ENCODE results near the gene STK17B.
A peak's percentile ranks its signal among the peaks of the same experiment; 100 is the strongest.

The STK17B gene

GRCh38 chr2:196165016-196165415 lies 6.4 kb downstream of the STK17B start:
- H3K27ac ChIP-seq (ENCODE audit: low read depth, low read length) = no peak overlapping the region
- H3K4me2 ChIP-seq (ENCODE audit: low read length) = no peak overlapping the region
- H3K18ac ChIP-seq (ENCODE audit: low read length) = peak overlapping the region; percentile 75
- H3K23ac ChIP-seq (ENCODE audit: low read length) = no peak overlapping the region
- H2AK5ac ChIP-seq (ENCODE audit: low read length) = no peak overlapping the region
- H3K4me3 ChIP-seq (ENCODE audit: low read length) = no peak overlapping the region
- H3K56ac ChIP-seq (ENCODE audit: low read length) = no peak overlapping the region
- H4K5ac ChIP-seq (ENCODE audit: low read length) = no peak overlapping the region
- no peak overlapping the region for H2BK120ac ChIP-seq (ENCODE audit: low read depth, low read length)
- no peak for DNase-seq
- H3K9ac ChIP-seq (ENCODE audit: low read length) = no peak overlapping the region
- no peaks in the 10 kb centered on the region for H3K36me3 ChIP-seq (ENCODE audit: control insufficient read depth, insufficient read depth, low read length)
- H3K4me1 ChIP-seq (ENCODE audit: control insufficient read depth, low read depth, low read length) = peaks cover 2% of the 10 kb centered on the region
- peaks cover 11% of the 10 kb centered on the region for H3K79me1 ChIP-seq (ENCODE audit: low read length)
- H2BK5ac ChIP-seq (ENCODE audit: low read length) = no peak overlapping the region
- H4K8ac ChIP-seq (ENCODE audit: low read depth, low read length) = no peak overlapping the region
- no peak overlapping the region for H2BK15ac ChIP-seq (replicated peaks; ENCODE audit: low read depth)
- no peaks in the 10 kb centered on the region for H3K27me3 ChIP-seq (ENCODE audit: insufficient read depth, low read length, poor library complexity)
- peaks cover 21% of the 10 kb centered on the region for H3K79me2 ChIP-seq (ENCODE audit: control insufficient read depth, insufficient read depth, low read length)
- H3K4ac ChIP-seq (ENCODE audit: low read depth, low read length) = no peak overlapping the region
- no CpG with 5 or more reads among the region's 4 CpGs for WGBS (ENCODE audit: extremely low coverage, insufficient coverage, low lambda C conversion rate)

- peaks cover 2% of the 10 kb centered on the region for H3K4me1 ChIP-seq (ENCODE audit: control insufficient read depth, low read depth, low read length)
- H3K9ac ChIP-seq (ENCODE audit: low read length) = no peak overlapping the region
- peaks cover 21% of the 10 kb centered on the region for H3K79me2 ChIP-seq (ENCODE audit: control insufficient read depth, insufficient read depth, low read length)
- H3K27me3 ChIP-seq (ENCODE audit: insufficient read depth, low read length, poor library complexity) = no peaks in the 10 kb centered on the region
- H4K5ac ChIP-seq (ENCODE audit: low read length) = no peak overlapping the region
- H2BK15ac ChIP-seq (replicated peaks; ENCODE audit: low read depth) = no peak overlapping the region
- H3K56ac ChIP-seq (ENCODE audit: low read length) = no peak overlapping the region
- WGBS (ENCODE audit: extremely low coverage, insufficient coverage, low lambda C conversion rate) = no CpG with 5 or more reads among the region's 4 CpGs
- no peak for DNase-seq
- H2AK5ac ChIP-seq (ENCODE audit: low read length) = no peak overlapping the region
- H3K27ac ChIP-seq (ENCODE audit: low read depth, low read length) = no peak overlapping the region
- H3K18ac ChIP-seq (ENCODE audit: low read length) = no peak overlapping the region
- no peak overlapping the region for H3K4me2 ChIP-seq (ENCODE audit: low read length)
- H2BK5ac ChIP-seq (ENCODE audit: low read length) = no peak overlapping the region
- no peak overlapping the region for H3K4me3 ChIP-seq (ENCODE audit: low read length)
- no peak overlapping the region for H4K8ac ChIP-seq (ENCODE audit: low read depth, low read length)
- H3K23ac ChIP-seq (ENCODE audit: low read length) = no peak overlapping the region
- peaks cover 11% of the 10 kb centered on the region for H3K79me1 ChIP-seq (ENCODE audit: low read length)
- no peak overlapping the region for H2BK120ac ChIP-seq (ENCODE audit: low read depth, low read length)
- H3K4ac ChIP-seq (ENCODE audit: low read depth, low read length) = no peak overlapping the region
- no peaks in the 10 kb centered on the region for H3K36me3 ChIP-seq (ENCODE audit: control insufficient read depth, insufficient read depth, low read length)
These were observed 8.1 kb downstream of the STK17B start for GRCh38 chr2:196163285-196163684.

- no peak overlapping the region for H3K18ac ChIP-seq (ENCODE audit: low read length)
- no peak overlapping the region for H2BK15ac ChIP-seq (replicated peaks; ENCODE audit: low read depth)
- H3K4me3 ChIP-seq (ENCODE audit: low read length) = no peak overlapping the region
- H2BK5ac ChIP-seq (ENCODE audit: low read length) = no peak overlapping the region
- H3K56ac ChIP-seq (ENCODE audit: low read length) = no peak overlapping the region
- H4K8ac ChIP-seq (ENCODE audit: low read depth, low read length) = no peak overlapping the region
- peaks cover 2% of the 10 kb centered on the region for H3K4me1 ChIP-seq (ENCODE audit: control insufficient read depth, low read depth, low read length)
- no peaks in the 10 kb centered on the region for H3K27me3 ChIP-seq (ENCODE audit: insufficient read depth, low read length, poor library complexity)
- no peaks in the 10 kb centered on the region for H3K36me3 ChIP-seq (ENCODE audit: control insufficient read depth, insufficient read depth, low read length)
- no peak overlapping the region for H3K4ac ChIP-seq (ENCODE audit: low read depth, low read length)
- no peak overlapping the region for H3K9ac ChIP-seq (ENCODE audit: low read length)
- no peak for DNase-seq
- no peak overlapping the region for H2AK5ac ChIP-seq (ENCODE audit: low read length)
- no CpG with 5 or more reads among the region's 6 CpGs for WGBS (ENCODE audit: extremely low coverage, insufficient coverage, low lambda C conversion rate)
- H3K27ac ChIP-seq (ENCODE audit: low read depth, low read length) = no peak overlapping the region
- H3K79me2 ChIP-seq (ENCODE audit: control insufficient read depth, insufficient read depth, low read length) = peaks cover 19% of the 10 kb centered on the region
- H4K5ac ChIP-seq (ENCODE audit: low read length) = no peak overlapping the region
- no peak overlapping the region for H3K23ac ChIP-seq (ENCODE audit: low read length)
- H3K4me2 ChIP-seq (ENCODE audit: low read length) = no peak overlapping the region
- H2BK120ac ChIP-seq (ENCODE audit: low read depth, low read length) = no peak overlapping the region
- H3K79me1 ChIP-seq (ENCODE audit: low read length) = peaks cover 11% of the 10 kb centered on the region
These were observed 8.7 kb downstream of the STK17B start for GRCh38 chr2:196162586-196163175.

DNA sequence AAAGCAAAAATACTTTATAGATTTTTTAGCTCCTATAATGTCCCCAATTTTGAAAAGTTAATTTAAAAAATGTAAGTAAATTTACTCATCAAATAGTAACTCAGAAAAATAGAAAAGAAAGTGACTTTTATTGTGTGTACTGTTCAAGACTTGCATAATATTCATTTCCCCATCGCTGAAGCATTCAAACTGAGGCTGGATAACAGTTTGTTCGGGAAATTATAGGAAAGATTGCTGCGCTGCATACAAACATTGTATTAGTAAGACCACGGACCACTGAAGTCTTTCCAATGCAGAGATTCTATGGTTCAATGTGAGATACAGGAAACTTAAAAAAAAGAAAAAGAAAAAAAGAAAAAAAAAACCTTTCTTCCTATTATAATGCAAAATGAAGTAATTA lies 10.4 kb downstream of the STK17B start:
- H2AK5ac ChIP-seq (ENCODE audit: low read length) = no peak overlapping the region
- H4K8ac ChIP-seq (ENCODE audit: low read depth, low read length) = no peak overlapping the region
- peaks cover 6% of the 10 kb centered on the region for H3K79me1 ChIP-seq (ENCODE audit: low read length)
- H2BK5ac ChIP-seq (ENCODE audit: low read length) = no peak overlapping the region
- peaks cover 11% of the 10 kb centered on the region for H3K79me2 ChIP-seq (ENCODE audit: control insufficient read depth, insufficient read depth, low read length)
- H3K18ac ChIP-seq (ENCODE audit: low read length) = no peak overlapping the region
- no peaks in the 10 kb centered on the region for H3K36me3 ChIP-seq (ENCODE audit: control insufficient read depth, insufficient read depth, low read length)
- no peaks in the 10 kb centered on the region for H3K27me3 ChIP-seq (ENCODE audit: insufficient read depth, low read length, poor library complexity)
- H3K4me1 ChIP-seq (ENCODE audit: control insufficient read depth, low read depth, low read length) = no peaks in the 10 kb centered on the region
- H3K4me3 ChIP-seq (ENCODE audit: low read length) = no peak overlapping the region
- H3K56ac ChIP-seq (ENCODE audit: low read length) = no peak overlapping the region
- no peak overlapping the region for H2BK15ac ChIP-seq (replicated peaks; ENCODE audit: low read depth)
- no peak overlapping the region for H3K9ac ChIP-seq (ENCODE audit: low read length)
- no peak for DNase-seq
- no peak overlapping the region for H3K27ac ChIP-seq (ENCODE audit: low read depth, low read length)
- WGBS (ENCODE audit: extremely low coverage, insufficient coverage, low lambda C conversion rate) = no CpG with 5 or more reads among the region's 4 CpGs
- H3K4ac ChIP-seq (ENCODE audit: low read depth, low read length) = no peak overlapping the region
- H3K4me2 ChIP-seq (ENCODE audit: low read length) = no peak overlapping the region
- no peak overlapping the region for H4K5ac ChIP-seq (ENCODE audit: low read length)
- no peak overlapping the region for H2BK120ac ChIP-seq (ENCODE audit: low read depth, low read length)
- no peak overlapping the region for H3K23ac ChIP-seq (ENCODE audit: low read length)

GRCh38 chr2:196160101-196160500 lies 11.3 kb downstream of the STK17B start:
- Histone ChIP-seq H3K23ac (ENCODE audit: low read length) (no peak overlapping the region), H3K27me3 (ENCODE audit: insufficient read depth, low read length, poor library complexity) (no peaks in the 10 kb centered on the region), H3K79me2 (ENCODE audit: control insufficient read depth, insufficient read depth, low read length) (peaks cover 6% of the 10 kb centered on the region), H3K36me3 (ENCODE audit: control insufficient read depth, insufficient read depth, low read length) (no peaks in the 10 kb centered on the region), H3K4me3 (ENCODE audit: low read length) (no peak overlapping the region), H2BK15ac (replicated peaks; ENCODE audit: low read depth) (no peak overlapping the region), H4K5ac (ENCODE audit: low read length) (no peak overlapping the region), H3K79me1 (ENCODE audit: low read length) (peaks cover 2% of the 10 kb centered on the region), H4K8ac (ENCODE audit: low read depth, low read length) (no peak overlapping the region), H3K27ac (ENCODE audit: low read depth, low read length) (no peak overlapping the region), H2BK5ac (ENCODE audit: low read length) (no peak overlapping the region), H3K18ac (ENCODE audit: low read length) (no peak overlapping the region), H2AK5ac (ENCODE audit: low read length) (no peak overlapping the region), H3K9ac (ENCODE audit: low read length) (no peak overlapping the region), H3K4me2 (ENCODE audit: low read length) (no peak overlapping the region), H3K4me1 (ENCODE audit: control insufficient read depth, low read depth, low read length) (no peaks in the 10 kb centered on the region), H3K4ac (ENCODE audit: low read depth, low read length) (no peak overlapping the region), H2BK120ac (ENCODE audit: low read depth, low read length) (no peak overlapping the region), H3K56ac (ENCODE audit: low read length) (no peak overlapping the region)
- no CpG with 5 or more reads among the region's 3 CpGs for WGBS (ENCODE audit: extremely low coverage, insufficient coverage, low lambda C conversion rate)
- peak; percentile 85 for DNase-seq

DNA sequence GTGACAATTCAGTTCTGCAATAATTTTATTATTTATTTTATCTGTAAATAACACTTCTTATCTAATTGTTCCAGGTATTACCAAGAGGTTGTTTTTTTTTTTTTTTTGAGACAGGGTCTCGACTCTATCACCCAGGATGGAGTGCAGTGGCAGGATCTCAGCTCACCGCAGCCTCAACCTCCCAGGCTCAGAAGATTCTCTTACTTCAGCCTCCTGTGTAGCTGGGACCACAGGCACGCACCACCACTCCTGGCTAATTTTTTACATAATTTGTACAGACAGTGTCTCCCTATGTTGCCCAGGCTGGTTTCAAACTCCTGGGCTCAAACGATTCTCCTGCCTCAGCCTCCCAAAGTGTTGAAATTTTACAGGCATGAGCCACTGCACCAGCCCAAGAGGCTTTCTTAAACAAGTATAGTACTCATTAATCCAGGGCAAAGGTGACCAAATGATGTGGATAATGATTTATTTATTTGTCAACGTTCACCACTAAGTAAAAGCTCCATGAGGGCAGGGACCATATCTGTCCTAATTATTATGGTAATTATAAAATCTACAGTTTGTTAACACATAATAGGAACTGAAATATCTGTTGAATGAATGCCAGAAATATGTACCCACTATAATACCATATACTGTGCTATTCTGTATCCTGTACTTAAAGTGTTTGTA lies 12.0 kb downstream of the STK17B start:
- H3K27ac ChIP-seq (ENCODE audit: low read depth, low read length) = no peak overlapping the region
- H3K79me1 ChIP-seq (ENCODE audit: low read length) = no peaks in the 10 kb centered on the region

More for the DNA sequence above, 12.0 kb downstream of the STK17B start:
- Histone ChIP-seq H3K4me2 (ENCODE audit: low read length) (no peak overlapping the region), H2BK15ac (replicated peaks; ENCODE audit: low read depth) (no peak overlapping the region), H3K4me1 (ENCODE audit: control insufficient read depth, low read depth, low read length) (no peaks in the 10 kb centered on the region), H3K4me3 (ENCODE audit: low read length) (no peak overlapping the region), H2BK120ac (ENCODE audit: low read depth, low read length) (no peak overlapping the region), H3K27me3 (ENCODE audit: insufficient read depth, low read length, poor library complexity) (no peaks in the 10 kb centered on the region), H3K18ac (ENCODE audit: low read length) (no peak overlapping the region), H3K23ac (ENCODE audit: low read length) (no peak overlapping the region), H3K9ac (ENCODE audit: low read length) (no peak overlapping the region), H3K36me3 (ENCODE audit: control insufficient read depth, insufficient read depth, low read length) (no peaks in the 10 kb centered on the region), H3K56ac (ENCODE audit: low read length) (no peak overlapping the region), H4K5ac (ENCODE audit: low read length) (no peak overlapping the region), H3K4ac (ENCODE audit: low read depth, low read length) (no peak overlapping the region), H2AK5ac (ENCODE audit: low read length) (no peak overlapping the region), H4K8ac (ENCODE audit: low read depth, low read length) (no peak overlapping the region), H2BK5ac (ENCODE audit: low read length) (no peak overlapping the region), H3K79me2 (ENCODE audit: control insufficient read depth, insufficient read depth, low read length) (peaks cover 2% of the 10 kb centered on the region)
- no peak for DNase-seq
- WGBS (ENCODE audit: extremely low coverage, insufficient coverage, low lambda C conversion rate) = no CpG with 5 or more reads among the region's 5 CpGs

Measured in mesendoderm (in vitro differentiated cells).